Cardiac fibroblast (primary cell): ENCODE results near the gene ZNF718.
"Not testable (repeated sequence)": the region's sequence is repeated elsewhere in the genome, so short reads cannot be mapped to it uniquely, and the experiment has no call there.

Experiments
- DNase-seq, 2 donors: peaks; one replicate each; pipeline versions ENCODE4 v3.0.0 to v3.0.0-alpha.2; 2010; ENCODE audit warnings: low read depth in 2 of 2
- H3K4me3 ChIP-seq, 2 donors: replicated peaks in 1 of 2; 1 replicate in 1 of 2; 2 replicates in 1 of 2; pipeline ENCODE4 v1.5.1; 2011; ENCODE audit warnings: low read depth in 2 of 2, low read length in 2 of 2, mild to moderate bottlenecking in 2 of 2, moderate library complexity in 1 of 2
- CTCF ChIP-seq: IDR thresholded peaks from one replicate; pipeline ENCODE4 v1.5.1; 2011; ENCODE audit warnings: low read depth, mild to moderate bottlenecking, low read length, inconsistent platforms

The ZNF718 gene

GRCh38 chr4:188091-188490 lies 63.8 kb downstream of the ZNF718 start:
- no peak for TF ChIP-seq CTCF
- H3K4me3 ChIP-seq, result no peak overlapping the region
- DNase-seq, result no peak

- not testable (repeated sequence) for H3K4me3 ChIP-seq, DNase-seq
Measured at GRCh38 chr4:195159-195558, 70.9 kb downstream of the ZNF718 start.

DNA sequence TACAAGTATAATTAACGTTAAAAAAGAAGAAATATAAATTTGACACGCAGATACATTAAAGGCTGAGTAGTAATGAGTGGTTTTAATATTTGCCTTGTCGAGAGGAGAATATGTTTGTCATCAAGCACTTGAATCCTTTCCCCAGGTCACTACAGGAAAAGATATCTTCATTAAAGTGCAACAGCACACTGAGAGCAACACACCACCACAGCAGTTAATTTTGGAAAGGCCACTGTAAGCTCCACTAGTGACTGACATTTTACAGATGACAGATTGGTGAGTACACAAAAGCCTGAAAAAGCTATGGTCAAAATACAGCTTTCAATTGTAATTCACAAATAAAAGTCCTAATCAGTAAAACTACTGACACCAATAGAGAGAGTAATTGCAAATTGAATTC lies 76.6 kb downstream of the ZNF718 start:
- TF ChIP-seq CTCF, result no peak
- no peak for DNase-seq
- H3K4me3 ChIP-seq, result no peak overlapping the region

DNA sequence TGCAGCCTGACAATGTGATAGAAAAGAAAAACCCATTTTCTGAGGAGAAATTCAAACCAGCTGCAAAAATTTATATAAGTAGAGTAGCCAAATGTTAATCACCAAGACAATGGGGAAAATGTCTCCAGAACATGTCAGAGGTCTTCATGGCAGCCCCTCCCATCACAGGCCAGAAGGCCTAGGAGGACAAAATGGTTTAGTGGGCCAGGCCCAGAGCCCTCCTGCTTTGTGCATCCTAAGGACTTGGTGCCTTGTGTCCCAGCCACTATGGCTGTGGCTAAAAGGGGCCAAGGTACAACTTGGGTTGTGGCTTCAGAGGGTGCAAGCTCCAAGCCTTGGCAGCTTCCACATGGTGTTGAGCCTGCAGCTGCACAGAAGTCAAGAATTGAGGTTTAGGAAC lies 78.5 kb downstream of the ZNF718 start:
- not testable (repeated sequence) for H3K4me3 ChIP-seq, DNase-seq

DNA sequence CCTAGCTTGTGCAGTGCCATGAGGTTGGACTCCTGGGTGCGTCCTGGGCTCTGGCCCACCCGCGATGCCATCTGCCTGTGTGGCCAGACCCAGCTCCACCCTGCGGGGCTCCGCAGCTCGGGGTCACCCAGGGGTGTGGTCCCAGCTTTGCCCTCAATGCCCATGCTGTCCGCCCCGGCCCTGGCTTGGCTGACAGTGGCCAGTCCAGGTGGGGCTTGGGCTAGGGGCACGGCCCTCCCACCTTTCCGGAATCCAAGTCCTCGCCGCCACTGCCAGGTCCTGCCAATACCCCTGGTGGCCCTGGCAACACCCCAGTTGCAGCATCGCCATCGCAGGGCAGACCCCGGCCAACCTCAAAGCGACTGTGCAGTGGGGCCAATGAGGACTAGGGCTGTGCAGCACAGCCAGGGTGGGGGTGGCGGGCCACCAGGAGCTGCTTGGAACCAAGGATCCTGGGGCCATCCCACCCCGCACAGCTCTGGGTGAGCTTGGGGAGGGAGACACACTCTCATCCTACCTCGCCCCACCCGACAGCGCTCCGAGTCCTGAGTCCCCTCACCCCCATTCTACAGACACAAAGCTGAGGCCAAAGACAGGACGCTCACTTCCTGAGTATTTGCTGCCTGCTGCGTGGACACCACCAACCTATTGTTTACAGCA lies 80.9 kb downstream of the ZNF718 start:
- TF ChIP-seq CTCF, result no peak

GRCh38 chr4:206054-206453 lies 81.8 kb downstream of the ZNF718 start:
- TF ChIP-seq CTCF, result no peak
- H3K4me3 ChIP-seq, result no peak overlapping the region
- DNase-seq, result no peak

More for the DNA sequence above, 80.9 kb downstream of the ZNF718 start:
- no peak overlapping the region for H3K4me3 ChIP-seq
- no peak for DNase-seq

GRCh38 chr4:208416-209096 lies 84.3 kb downstream of the ZNF718 start:
- not testable (repeated sequence) for DNase-seq, H3K4me3 ChIP-seq

DNA sequence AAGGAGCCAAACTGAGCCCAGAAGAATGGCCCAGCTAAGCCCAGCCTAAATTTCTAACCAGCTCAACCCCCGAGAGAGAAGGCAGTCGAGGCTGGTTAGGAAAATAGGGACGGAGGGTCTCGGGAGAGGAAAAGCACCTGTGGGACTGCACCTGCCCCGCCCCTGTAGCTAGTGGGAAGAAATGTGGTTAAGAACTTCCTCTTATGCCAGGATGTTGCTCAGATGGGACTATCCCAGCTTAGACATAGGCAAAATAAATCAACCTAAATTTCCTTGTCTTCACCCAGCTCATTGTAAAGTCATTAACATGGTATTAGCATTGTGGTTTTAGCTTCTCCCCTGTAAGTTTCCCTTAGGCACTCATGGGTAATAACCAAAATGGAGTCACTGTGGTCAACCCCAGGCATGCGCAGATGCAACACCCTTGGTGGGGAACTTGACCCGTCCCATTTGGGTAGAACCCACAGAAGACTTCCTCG lies 86.8 kb downstream of the ZNF718 start:
- TF ChIP-seq CTCF, result no peak
- no peak overlapping the region for H3K4me3 ChIP-seq
- DNase-seq, result no peak
